Posterior vena cava (tissue), 2 donors: Measurements from ENCODE around the gene SOS2. TPM values are rescaled to one million over a fixed set of nuclear protein-coding genes. Genes with fewer than 3 reads are reported as not detected.
"Not testable (repeated sequence)": the region's sequence is repeated elsewhere in the genome, so short reads cannot be mapped to it uniquely, and the experiment has no call there.

Experiments
- DNase-seq: peaks from one replicate; pipeline ENCODE4 v3.0.0-alpha.2; 2020; ENCODE audit warnings: low spot score
- intact Hi-C, 2 donors: fragments of 100-400 bp; cut with DNase I; formaldehyde crosslinking; loops; one replicate each; pipeline versions ENCODE4 v1.14.1 to v1.14.2; 2022 to 2023
- total RNA-seq, 2 donors: library from RNA; stranded (reverse); fragmentation: NEBNext Ultra II Directional; extraction: Animal tissue kit (Norgen Biotek cat#: 25700); gene quantifications; one replicate each; pipeline ENCODE4 v1.2.1, GENCODE V29; 2021
- donor health status: DM: yes; HTN: yes; CAD: no.
- donor health status: DM: yes; HTN: yes; CAD: no.

Gene SOS2
- total RNA-seq, 2 donors from 2014 or later: 41.2 to 43.8 TPM

GRCh38 chr14:50230701-50231474 lies 490 bp downstream of the SOS2 start:
- peak; percentile 89 for DNase-seq
- intact Hi-C loops: no loop called here

GRCh38 chr14:50230401-50230700 lies 1.0 kb downstream of the SOS2 start:
- intact Hi-C loops: no loop called here
- no peak for DNase-seq

DNA sequence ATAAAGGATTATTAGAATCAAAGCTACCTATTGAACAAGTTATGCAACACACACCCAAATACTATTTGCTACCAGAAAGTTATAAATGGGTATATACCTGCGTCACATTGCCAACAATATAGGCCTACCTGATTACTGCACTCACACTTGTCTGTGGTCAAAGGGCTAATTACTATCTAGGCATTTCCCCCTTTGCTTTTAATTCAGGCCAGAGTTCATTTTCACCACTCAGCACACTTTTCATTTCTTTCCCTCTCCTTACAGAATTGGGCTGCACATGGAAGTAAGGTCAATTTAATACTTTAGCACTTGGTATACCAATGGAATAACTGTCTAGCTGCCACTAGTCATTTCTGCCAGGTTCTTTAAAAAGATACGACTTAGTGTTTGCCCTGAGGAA lies 1.7 kb downstream of the SOS2 start:
- intact Hi-C loops: no loop called here
- DNase-seq: no peak

DNA sequence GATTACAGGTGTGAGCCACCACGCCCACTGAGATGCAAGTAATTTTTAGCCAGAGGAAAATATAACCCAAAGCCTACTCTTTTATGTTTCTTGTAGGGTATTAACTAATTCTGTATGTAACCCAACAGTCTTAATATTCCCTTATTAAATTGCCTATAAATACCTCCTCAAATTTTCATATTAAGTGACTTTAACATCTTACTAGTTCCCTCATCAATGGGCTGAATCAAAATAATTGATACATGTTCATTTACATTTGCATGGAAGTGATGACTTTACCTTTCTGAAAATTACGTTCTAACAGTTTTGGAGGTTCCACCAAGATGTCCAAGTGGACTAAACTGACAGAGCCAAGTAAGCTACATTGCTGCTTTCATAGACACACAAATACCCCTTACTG lies 3.1 kb downstream of the SOS2 start:
- intact Hi-C loops: no loop called here

GRCh38 chr14:50225974-50226297 lies 5.4 kb downstream of the SOS2 start:
- intact Hi-C loops: no loop called here
- DNase-seq: no peak

More for the DNA sequence above, 3.1 kb downstream of the SOS2 start:
- DNase-seq: no peak

DNA sequence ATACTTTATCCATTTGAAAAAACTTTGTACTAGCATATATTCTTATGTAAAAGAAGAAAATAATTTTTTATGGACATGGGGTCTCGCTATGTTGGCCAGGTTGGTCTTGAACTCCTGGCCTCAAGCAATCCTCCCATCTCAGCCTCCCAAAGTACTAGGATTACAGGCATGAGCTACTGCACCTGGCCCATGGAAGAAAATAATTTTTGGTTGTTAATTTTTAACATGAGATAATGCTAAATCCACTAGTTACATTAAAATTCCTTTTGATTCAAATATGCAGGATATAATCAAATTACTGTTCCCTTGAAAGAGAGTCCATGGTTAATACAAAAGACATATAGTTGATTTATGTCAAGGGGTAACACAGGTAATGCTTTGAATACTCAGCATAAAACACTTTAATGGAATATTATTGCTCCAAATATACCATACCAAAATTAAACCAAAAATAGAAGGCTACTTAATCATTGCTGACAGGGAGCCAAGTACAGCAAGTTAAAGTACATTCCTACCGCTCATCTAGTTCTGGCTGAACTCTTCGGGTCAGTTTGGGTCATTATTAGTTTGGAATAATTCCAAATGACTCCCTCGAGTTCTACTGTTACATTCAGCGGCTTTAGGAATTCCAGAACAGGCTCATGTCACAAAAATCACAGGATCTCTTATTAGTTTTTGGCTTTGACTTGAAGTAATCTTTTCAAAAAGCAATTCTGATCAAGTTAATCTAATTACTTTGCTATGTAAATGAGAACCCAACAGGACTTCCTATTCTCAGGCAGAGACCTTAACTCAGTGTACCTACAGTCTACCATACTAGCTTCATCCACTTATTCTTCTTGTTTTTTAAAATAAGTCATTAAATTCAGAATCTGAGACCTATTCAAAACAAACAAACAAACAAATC lies 6.1 kb downstream of the SOS2 start:
- DNase-seq: no peak
- intact Hi-C loops: no loop called here

DNA sequence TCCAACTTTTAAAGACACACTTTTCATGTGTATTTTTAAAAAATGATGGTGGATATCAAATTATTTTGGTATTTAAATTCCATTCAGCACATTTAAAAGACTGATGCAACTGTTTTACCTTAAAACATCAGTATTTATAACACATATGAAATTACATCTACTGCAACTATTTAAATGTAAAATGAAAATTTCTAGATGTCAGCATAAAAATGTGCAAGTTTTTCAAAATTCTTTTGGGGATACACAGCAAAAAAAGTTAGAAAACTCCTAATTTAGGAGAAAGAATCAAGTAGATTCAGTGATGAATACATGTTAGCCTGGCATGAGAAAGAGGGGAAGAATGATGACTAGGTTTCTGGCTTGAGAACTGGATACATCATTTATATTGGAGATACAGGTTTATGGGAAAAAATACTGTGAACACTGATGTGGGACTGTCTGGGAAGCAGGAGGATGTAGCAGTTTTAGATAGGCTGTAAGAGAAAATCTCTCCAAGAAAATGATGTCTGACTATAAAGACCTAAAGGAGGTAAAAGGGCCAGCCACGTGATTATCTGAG lies 9.2 kb downstream of the SOS2 start:
- intact Hi-C loops: no loop called here
- no peak for DNase-seq

DNA sequence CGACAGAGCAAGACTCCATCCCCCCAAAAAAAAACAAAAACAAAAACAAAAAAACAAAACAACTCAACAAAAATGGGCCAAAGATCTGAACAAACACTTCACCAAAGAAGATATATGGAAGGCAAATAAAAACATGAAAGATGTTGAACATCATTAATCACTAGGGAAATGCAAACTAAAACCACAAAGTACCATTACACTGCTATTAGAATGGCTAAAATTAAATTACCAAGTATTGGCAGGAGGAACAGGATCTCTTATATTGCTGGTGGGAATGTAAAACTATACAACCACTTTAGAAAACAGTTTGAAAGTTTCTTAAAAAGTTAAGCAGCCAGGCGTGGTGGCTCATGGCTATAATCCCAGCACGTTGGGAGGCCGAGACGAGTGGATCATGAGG lies 12.9 kb downstream of the SOS2 start:
- no peak for DNase-seq
- intact Hi-C loops: no loop called here

- no peak for DNase-seq
- intact Hi-C loops: no loop called here
These were observed 16.0 kb downstream of the SOS2 start for GRCh38 chr14:50215416-50215815.

- intact Hi-C loops: no loop called here
- no peak for DNase-seq
These were observed 17.6 kb downstream of the SOS2 start for GRCh38 chr14:50213795-50214194.

DNA sequence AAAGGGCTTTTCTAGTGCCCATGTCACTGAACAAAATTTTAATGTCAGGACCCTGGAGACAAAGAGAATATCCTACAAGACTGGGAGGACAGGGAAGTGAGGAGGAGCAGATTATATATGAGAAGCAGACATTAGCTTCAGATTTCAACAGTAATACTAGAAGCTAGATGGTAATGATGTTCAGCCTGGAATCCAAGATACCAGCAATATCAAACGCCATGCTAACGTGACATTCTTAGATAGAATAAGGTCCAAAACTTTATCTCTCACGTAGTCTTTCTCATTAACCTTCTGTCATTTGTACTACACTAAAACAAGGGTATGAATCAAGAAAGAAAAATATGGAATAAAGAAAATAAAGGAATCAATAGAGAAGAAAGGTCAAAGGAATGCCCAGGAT lies 18.7 kb downstream of the SOS2 start:
- no peak for DNase-seq
- intact Hi-C loops: no loop called here

DNA sequence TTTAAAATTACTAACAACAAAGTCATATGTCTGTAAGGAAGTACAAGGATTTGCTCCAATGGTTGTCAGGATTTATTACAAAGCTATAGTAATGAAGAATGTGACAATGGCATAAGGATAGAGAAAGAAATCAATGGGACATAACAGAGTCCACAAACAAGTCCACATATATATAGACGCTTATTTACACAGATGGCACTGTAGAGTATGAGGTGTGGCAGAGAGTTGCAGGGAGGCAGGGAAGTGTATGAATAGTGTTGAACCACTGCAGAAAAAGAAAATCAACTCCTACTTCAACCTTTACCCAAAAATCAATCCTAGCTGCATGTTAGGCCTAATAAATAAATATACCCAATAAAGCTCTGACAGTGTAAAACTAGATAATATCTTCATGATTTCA lies 21.3 kb downstream of the SOS2 start:
- no peak for DNase-seq
- intact Hi-C loops: no loop called here

GRCh38 chr14:50198499-50198898 lies 32.9 kb downstream of the SOS2 start:
- no peak for DNase-seq
- intact Hi-C loops: no loop called here

- no peak for DNase-seq
- intact Hi-C loops: no loop called here
These were observed 39.9 kb downstream of the SOS2 start for GRCh38 chr14:50191499-50191898.

GRCh38 chr14:50186107-50186506 lies 45.3 kb downstream of the SOS2 start:
- no peak for DNase-seq
- intact Hi-C loops: no loop called here

DNA sequence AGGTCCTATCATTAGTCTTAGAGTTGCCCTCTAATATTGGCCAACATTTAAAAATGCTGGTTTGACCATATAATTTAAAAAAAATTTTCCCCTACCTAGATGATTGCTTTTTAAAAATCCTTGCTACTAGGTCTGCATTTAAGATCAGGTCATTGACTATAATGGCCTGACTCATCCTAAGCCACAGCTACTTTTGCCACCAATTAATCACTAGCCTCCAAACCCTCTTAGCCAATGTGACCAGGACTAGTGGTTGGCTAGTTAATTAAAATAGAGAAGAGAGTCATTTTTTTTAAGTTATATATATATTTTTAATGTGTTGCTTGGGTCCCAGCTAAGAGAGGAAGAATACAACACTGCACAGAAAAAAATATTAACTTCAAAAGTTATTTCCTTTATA lies 57.5 kb downstream of the SOS2 start:
- intact Hi-C loops: no loop called here
- DNase-seq: no peak

- intact Hi-C loops: no loop called here
- DNase-seq: no peak
These were observed 59.5 kb downstream of the SOS2 start for GRCh38 chr14:50171895-50172294.

DNA sequence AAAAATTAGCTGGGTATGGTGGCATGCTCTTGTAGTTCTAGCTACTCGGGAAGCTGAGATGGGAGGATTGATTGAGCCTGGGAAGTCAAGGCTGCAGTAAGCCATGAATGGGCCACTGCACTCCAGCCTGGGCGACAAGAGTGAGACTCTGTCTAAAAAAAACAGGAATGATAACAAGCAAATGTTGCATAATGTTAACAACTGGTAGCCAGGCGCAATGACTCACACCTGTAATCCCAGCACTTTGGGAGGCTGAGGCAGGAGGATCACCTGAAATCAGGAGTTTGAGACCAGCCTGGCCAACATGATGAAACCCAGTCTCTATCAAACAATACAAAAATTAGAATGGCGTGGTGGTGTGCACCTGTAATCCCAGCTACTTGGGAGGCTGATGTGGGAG lies 64.0 kb downstream of the SOS2 start:
- intact Hi-C loops, DNase-seq: not testable (repeated sequence)

GRCh38 chr14:50156111-50156510 lies 75.3 kb downstream of the SOS2 start:
- intact Hi-C loops: no loop called here
- no peak for DNase-seq

DNA sequence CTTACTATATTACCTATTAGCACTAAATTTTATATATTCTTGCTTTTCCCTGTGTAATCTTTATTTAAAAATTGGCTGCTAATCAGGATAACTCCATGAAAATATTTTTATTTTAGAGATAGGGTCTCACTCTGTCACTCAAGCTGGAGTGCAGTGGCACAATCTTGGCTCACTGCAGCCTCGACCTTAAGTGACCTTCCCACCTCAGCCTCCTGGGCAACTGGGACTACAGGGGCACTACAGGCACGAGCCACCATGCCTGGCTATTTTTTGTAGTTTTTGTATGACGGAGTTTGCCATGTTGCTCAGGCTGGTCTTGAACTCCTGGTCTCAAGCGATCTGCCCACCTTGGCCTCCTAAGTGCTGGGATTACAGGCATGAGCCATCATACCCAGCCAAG lies 82.6 kb downstream of the SOS2 start:
- intact Hi-C loops: no loop called here
- DNase-seq: no peak

DNA sequence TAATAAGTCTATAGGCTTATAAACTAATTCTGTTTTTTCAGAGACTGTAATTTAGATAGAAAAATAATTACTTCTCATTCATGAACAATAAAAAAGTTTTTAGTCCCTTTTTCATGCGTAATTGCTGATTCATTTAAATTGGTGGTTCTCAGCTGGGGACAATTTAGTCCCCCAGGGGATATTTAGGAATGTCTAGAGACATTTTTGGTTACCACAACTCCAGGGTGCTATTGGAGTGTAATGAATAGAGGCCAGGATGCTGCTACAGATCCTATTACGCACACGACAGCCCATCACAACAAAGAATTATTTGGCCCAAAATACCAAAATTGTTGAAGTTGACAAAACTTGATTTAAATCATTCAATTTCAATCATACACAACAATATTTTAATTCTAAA lies 92.2 kb downstream of the SOS2 start:
- DNase-seq: no peak

More for the DNA sequence above, 92.2 kb downstream of the SOS2 start:
- intact Hi-C loops: no loop called here
